C4-2B (cell line): ENCODE results near the gene TCF21.

Experiments used
- CTCF ChIP-seq: fragments of 450-650 bp; conservative IDR thresholded peaks from 2 replicates; pipeline ENCODE4 v1.5.1; 2017; ENCODE audit warnings: mild to moderate bottlenecking
- ZFX ChIP-seq: fragments of 450-650 bp; IDR thresholded peaks from 2 replicates; pipeline ENCODE4 v1.6.1; 2017

DNA sequence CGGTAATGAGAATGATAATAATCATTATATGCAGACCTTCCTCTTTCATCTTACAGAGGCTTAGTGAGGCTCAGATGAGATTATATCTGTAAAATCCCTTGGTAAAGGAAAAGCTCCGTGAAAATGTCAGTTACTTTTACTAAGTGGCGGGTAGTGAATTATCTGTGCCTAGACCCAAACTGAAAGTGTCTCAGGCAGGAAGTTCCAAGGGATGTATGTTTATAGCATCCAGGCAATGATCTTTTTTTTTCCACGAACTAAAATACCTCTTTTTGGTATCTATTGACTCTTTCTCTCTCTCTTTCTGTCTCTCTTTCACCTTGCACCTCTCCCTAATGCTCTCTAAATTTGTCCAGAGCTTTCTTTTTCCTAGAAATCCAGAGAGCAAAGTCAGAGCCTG, 5.0 kb downstream of the TCF21 start:
- TF ChIP-seq CTCF = no peak
- TF ChIP-seq ZFX = no peak
